ENCODE measurements around the gene FABP3. TPM values are rescaled to one million over a fixed set of nuclear protein-coding genes. Genes with fewer than 3 reads are reported as not detected.

Gene FABP3
- total and polyA plus RNA-seq, 2 of the 13 experiments (the other 11 are each of a cell fraction or from before 2014, with no cell fraction given), result 0.21 to 0.24 TPM

- 10% methylated on average over 4 of the region's 4 CpGs for WGBS (ENCODE audit: low lambda C conversion rate)
- Histone ChIP-seq H3K4me3 (replicated peaks in 1 of 3; ENCODE audit: insufficient read depth in 1 of 3, low read depth in 2 of 3, low read length in 3 of 3) (no peak overlapping the region), H2AFZ (ENCODE audit: low read length) (no peak overlapping the region), H3K4me2 (ENCODE audit: low read depth, low read length) (no peak overlapping the region), H3K79me2 (ENCODE audit: insufficient read depth, low read length) (peaks cover 15% of the 10 kb centered on the region), H3K27ac (ENCODE audit: extremely low read length, insufficient read depth, low read length) (no peak overlapping the region), H3K9ac (ENCODE audit: insufficient read depth, low read depth, low read length) (no peak overlapping the region), H3K9me3 (ENCODE audit: low read length) (no peaks in the 10 kb centered on the region), H3K27me3 (ENCODE audit: control insufficient read depth in 1 of 2, insufficient read depth in 2 of 2, low read length in 2 of 2) (peaks cover 2 to 49% of the 10 kb centered on the region in 2 experiments; a peak in 2 of 5 replicates), H4K20me1 (ENCODE audit: insufficient read depth, low read length) (no peaks in the 10 kb centered on the region), H3K4me1 (ENCODE audit: insufficient read depth, low read length) (peaks cover 43% of the 10 kb centered on the region), H3K36me3 (replicated peaks in 1 of 2; ENCODE audit: control insufficient read depth in 1 of 2, insufficient read depth in 2 of 2, low read length in 2 of 2) (no peaks in the 10 kb centered on the region; a peak in 1 of 5 replicates)
- FAIRE-seq (no peak), ATAC-seq (no peak), DNase-seq (ENCODE audit: low spot score) (no peak)
- peak; percentile 69; the same call in 1 of the 2 replicates for TF ChIP-seq ZNF3 (CRISPR knock-in tag; IDR thresholded peaks at IDR 0.05)
- TF ChIP-seq THAP8 (CRISPR knock-in tag; IDR thresholded peaks at IDR 0.05; ENCODE audit: borderline replicate concordance), result no peak
- TF ChIP-seq ZMYM3 (CRISPR knock-in tag; IDR thresholded peaks at IDR 0.05), result 0 out of 2 replicates have a peak, but pooled peaks have one; percentile 14
- POLR2A ChIA-PET, result no interaction called here
- in situ Hi-C loops (cut with HindIII; ENCODE audit: extremely low pct_ligation_motif_present, low pct_unique_long_range_greater_than_20kb) (no loop called here), intact Hi-C loops (cut with micrococcal nuclease; ENCODE audit: unreplicated experiment) (no loop called here)
- CTCF ChIA-PET (ENCODE audit: low intra/inter-chr PET ratio, low total read pairs), result no interaction called here
- no TSS peak for BruUV-seq (replicated peaks)
These were observed 38.0 kb upstream of the FABP3 start for GRCh38 chr1:31410871-31411270.

GRCh38 chr1:31409946-31410858 is 37.3 kb upstream of the FABP3 start:
- POLR2A ChIA-PET, result no interaction called here
- DNase-seq (ENCODE audit: low spot score) (no peak), FAIRE-seq (no peak), ATAC-seq (no peak)
- H3K4me1 ChIP-seq (ENCODE audit: insufficient read depth, low read length), result peaks cover 37% of the 10 kb centered on the region
- peaks cover 2 to 49% of the 10 kb centered on the region in 2 experiments; a peak in 2 of 5 replicates for H3K27me3 ChIP-seq (ENCODE audit: control insufficient read depth in 1 of 2, insufficient read depth in 2 of 2, low read length in 2 of 2)
- WGBS (ENCODE audit: low lambda C conversion rate), result 3% methylated on average over 6 of the region's 6 CpGs
- in situ Hi-C loops (cut with HindIII; ENCODE audit: extremely low pct_ligation_motif_present, low pct_unique_long_range_greater_than_20kb) (no loop called here), intact Hi-C loops (cut with micrococcal nuclease; ENCODE audit: unreplicated experiment) (no loop called here)
- H3K27ac ChIP-seq (ENCODE audit: extremely low read length, insufficient read depth, low read length), result no peak overlapping the region
- no peak overlapping the region for H3K4me3 ChIP-seq (replicated peaks in 1 of 3; ENCODE audit: insufficient read depth in 1 of 3, low read depth in 2 of 3, low read length in 3 of 3)
- BruUV-seq (replicated peaks), result no TSS peak
- H4K20me1 ChIP-seq (ENCODE audit: insufficient read depth, low read length), result no peaks in the 10 kb centered on the region
- no peak overlapping the region for H3K9ac ChIP-seq (ENCODE audit: insufficient read depth, low read depth, low read length)
- H2AFZ ChIP-seq (ENCODE audit: low read length), result no peak overlapping the region
- CTCF ChIA-PET (ENCODE audit: low intra/inter-chr PET ratio, low total read pairs), result no interaction called here
- peaks cover 14% of the 10 kb centered on the region for H3K79me2 ChIP-seq (ENCODE audit: insufficient read depth, low read length)
- no peaks in the 10 kb centered on the region for H3K9me3 ChIP-seq (ENCODE audit: low read length)
- H3K36me3 ChIP-seq (replicated peaks in 1 of 2; ENCODE audit: control insufficient read depth in 1 of 2, insufficient read depth in 2 of 2, low read length in 2 of 2), result no peaks in the 10 kb centered on the region; a peak in 1 of 5 replicates
- no peak overlapping the region for H3K4me2 ChIP-seq (ENCODE audit: low read depth, low read length)
- TF ChIP-seq SKI (IDR thresholded peaks at IDR 0.05; ENCODE audit: partially characterized antibody), result no peak
- TF ChIP-seq TFDP2 (CRISPR knock-in tag; IDR thresholded peaks at IDR 0.05), result no peak
- no peak for TF ChIP-seq HIC2 (CRISPR knock-in tag; IDR thresholded peaks at IDR 0.05; ENCODE audit: low read depth)
- TF ChIP-seq ZNF747 (CRISPR knock-in tag; IDR thresholded peaks at IDR 0.05; ENCODE audit: borderline replicate concordance), result no peak
- no peak for TF ChIP-seq CBX1 (IDR thresholded peaks at IDR 0.05; ENCODE audit: low read depth)
- TF ChIP-seq ZBTB8A (CRISPR knock-in tag; IDR thresholded peaks at IDR 0.05; ENCODE audit: borderline replicate concordance, low read depth), result no peak
- TF ChIP-seq MAFK (conservative IDR thresholded peaks at IDR 0.05 in 1 of 2, IDR thresholded peaks at IDR 0.05 in 1 of 2; ENCODE audit: low read length in 2 of 2), result no peak
- no peak for TF ChIP-seq ZNF333 (CRISPR knock-in tag; IDR thresholded peaks at IDR 0.05; ENCODE audit: borderline replicate concordance)
- TF ChIP-seq FOSL2 (CRISPR knock-in tag; IDR thresholded peaks at IDR 0.05), result no peak
- no peak for TF ChIP-seq ZNF510 (CRISPR knock-in tag; IDR thresholded peaks at IDR 0.05; ENCODE audit: low read depth)
- no peak for TF ChIP-seq ZNF557 (CRISPR knock-in tag; IDR thresholded peaks at IDR 0.05)
